ENCODE data around the gene GNL3.

Gene GNL3

DNA sequence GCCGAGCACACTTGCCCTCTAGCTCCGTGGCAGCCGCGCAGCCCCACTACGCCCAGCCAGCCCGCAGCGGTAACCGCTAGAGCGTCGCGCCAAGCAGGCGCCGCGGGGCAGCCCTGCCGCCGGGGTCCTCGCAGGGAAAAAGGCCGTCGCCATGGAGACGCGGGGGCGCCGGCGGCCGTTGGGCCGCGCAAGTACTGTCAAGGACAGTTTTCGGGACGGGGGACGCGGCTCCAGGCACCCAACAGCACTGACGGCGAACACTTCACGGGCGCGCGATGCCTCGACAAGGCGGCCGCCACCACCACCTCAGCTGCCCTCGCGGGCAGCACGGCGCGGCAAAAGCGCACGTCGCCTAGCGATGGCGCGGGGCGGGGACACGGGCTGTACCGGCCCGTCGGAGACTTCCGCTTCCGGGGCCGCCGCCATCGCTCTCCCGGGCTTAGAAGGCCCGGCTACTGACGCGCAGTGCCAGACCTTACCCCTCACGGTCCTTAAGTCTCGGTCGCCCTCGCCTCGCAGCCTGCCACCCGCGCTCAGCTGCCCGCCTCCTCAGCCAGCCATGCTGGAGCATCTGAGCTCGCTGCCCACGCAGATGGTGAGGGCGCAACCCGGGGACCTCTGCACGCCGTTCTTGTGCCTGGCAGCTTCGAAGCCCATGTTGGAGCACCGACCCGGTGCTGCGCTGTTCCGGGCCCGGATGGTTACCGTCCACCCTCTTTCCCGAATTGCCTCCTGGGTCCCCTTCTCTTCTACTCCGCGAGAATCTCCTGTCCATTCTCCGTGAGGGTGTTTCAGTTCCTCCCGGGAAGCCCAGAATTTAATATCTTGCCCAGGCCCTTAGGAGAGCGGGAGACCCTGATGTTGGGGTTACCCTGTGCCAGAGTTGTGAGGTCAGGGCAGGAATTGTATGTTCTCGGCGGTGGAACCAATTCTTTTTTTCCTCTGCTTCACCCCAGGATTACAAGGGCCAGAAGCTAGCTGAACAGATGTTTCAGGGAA, 20.2 kb downstream of the GNL3 start, which contains the start of the genes GLT8D1 and SPCS1:
GLT8D1 (minus strand) TSS at position 104 of the 999 bp plus-strand sequence. CDS start 5,331 bp downstream, outside the sequence.
SPCS1 (plus strand) TSS at position 419 of the 999 bp plus-strand sequence; CDS start at position 560, 141 bp downstream.
- ChIA-PET POLR2A (interaction anchor here (0.6 to 1.4 kb wide), 4 partner anchors 13 to 152 kb away, joined by 3 to 5 read pairs (median 4); no protein-coding TSS in a partner anchor), CTCF (interaction anchor here (0.9 to 1.1 kb wide), 2 partner anchors 14 to 18 kb away, joined by 3 read pairs; no protein-coding TSS in a partner anchor)
- H3K4me3 ChIP-seq (ENCODE audit: control insufficient read depth in 1 of 7, extremely low read depth in 1 of 7, insufficient read depth in 4 of 7, low read depth in 2 of 7, low read length in 6 of 7) = peak within 1 kb of the TSS; percentile 82 to 100 (median 93)
- H3K4me1 ChIP-seq (ENCODE audit: control extremely low read depth in 1 of 4, control insufficient read depth in 4 of 4, insufficient read depth in 4 of 4, low read length in 3 of 4) = peaks cover 22 to 41% (median 33%) of the 10 kb centered on the region in 4 experiments
- peaks cover 0 to 9% (median 5%) of the 10 kb centered on the region in 4 experiments for H3K36me3 ChIP-seq (ENCODE audit: control insufficient read depth in 4 of 4, insufficient read depth in 4 of 4, low read length in 3 of 4)
- H3K27ac ChIP-seq (ENCODE audit: insufficient read depth in 1 of 2, low read depth in 1 of 2, low read length in 2 of 2, poor library complexity in 1 of 2, severe bottlenecking in 2 of 2) = peak within 1 kb of the TSS; percentile 68 to 88
- WGBS (ENCODE audit: insufficient coverage) = 0% methylated on average over 90 of the region's 94 CpGs
- H3K9me3 ChIP-seq (ENCODE audit: control extremely low read depth in 1 of 5, control insufficient read depth in 4 of 5, insufficient read depth in 2 of 5, low read depth in 1 of 5, low read length in 4 of 5) = no peaks in the 10 kb centered on the region
- peak; percentile 87 to 93 (median 91) for DNase-seq
- H3K27me3 ChIP-seq (replicated peaks in 2 of 5; ENCODE audit: control insufficient read depth in 4 of 5, insufficient read depth in 5 of 5, low read length in 4 of 5) = no peaks in the 10 kb centered on the region

DNA sequence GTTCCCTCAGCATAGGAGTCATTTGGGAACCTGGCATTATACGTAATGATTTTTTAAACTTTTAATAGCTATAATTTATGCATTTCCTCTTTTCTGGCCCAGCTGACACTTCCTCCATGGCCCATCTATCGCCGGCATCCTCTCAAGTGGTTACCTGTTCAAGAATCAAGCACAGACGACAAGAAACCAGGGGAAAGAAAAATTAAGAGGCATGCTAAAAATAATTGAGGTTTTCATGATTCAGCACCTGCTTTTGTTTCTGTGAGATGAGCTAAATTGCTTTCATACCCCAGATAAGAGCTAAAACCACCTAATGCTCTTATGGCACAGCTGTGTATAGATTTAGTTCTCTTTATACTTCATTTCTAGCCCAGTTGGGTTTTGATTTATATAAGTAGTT, 21.8 kb downstream of the GNL3 start:
- Histone ChIP-seq H3K9me3 (ENCODE audit: control extremely low read depth in 1 of 5, control insufficient read depth in 4 of 5, insufficient read depth in 2 of 5, low read depth in 1 of 5, low read length in 4 of 5) (peaks cover 0 to 3% (median 0%) of the 10 kb centered on the region in 5 experiments), H3K4me3 (ENCODE audit: control insufficient read depth in 1 of 7, extremely low read depth in 1 of 7, insufficient read depth in 4 of 7, low read depth in 2 of 7, low read length in 6 of 7) (peak overlapping the region in 3 of 7 experiments; percentile 47 to 100 (median 99)), H3K27ac (ENCODE audit: insufficient read depth in 1 of 2, low read depth in 1 of 2, low read length in 2 of 2, poor library complexity in 1 of 2, severe bottlenecking in 2 of 2) (peak overlapping the region in 1 of 2 experiments; percentile 54), H3K36me3 (ENCODE audit: control insufficient read depth in 4 of 4, insufficient read depth in 4 of 4, low read length in 3 of 4) (peaks cover 4 to 15% (median 11%) of the 10 kb centered on the region in 4 experiments), H3K4me1 (ENCODE audit: control extremely low read depth in 1 of 4, control insufficient read depth in 4 of 4, insufficient read depth in 4 of 4, low read length in 3 of 4) (peaks cover 22 to 41% (median 33%) of the 10 kb centered on the region in 4 experiments), H3K27me3 (replicated peaks in 2 of 5; ENCODE audit: control insufficient read depth in 4 of 5, insufficient read depth in 5 of 5, low read length in 4 of 5) (no peaks in the 10 kb centered on the region)
- ChIA-PET CTCF (interaction anchor here (1.3 kb wide), 2 partner anchors 35 to 138 kb away, joined by 3 read pairs; no protein-coding TSS in a partner anchor), POLR2A (interaction anchor here (1.0 kb wide), 1 partner anchor 14 kb away, joined by 3 read pairs; no protein-coding TSS in a partner anchor)
- peak; percentile 45 to 89 (median 85) for DNase-seq
- no CpG with 5 or more reads among the region's 4 CpGs for WGBS (ENCODE audit: insufficient coverage)

DNA sequence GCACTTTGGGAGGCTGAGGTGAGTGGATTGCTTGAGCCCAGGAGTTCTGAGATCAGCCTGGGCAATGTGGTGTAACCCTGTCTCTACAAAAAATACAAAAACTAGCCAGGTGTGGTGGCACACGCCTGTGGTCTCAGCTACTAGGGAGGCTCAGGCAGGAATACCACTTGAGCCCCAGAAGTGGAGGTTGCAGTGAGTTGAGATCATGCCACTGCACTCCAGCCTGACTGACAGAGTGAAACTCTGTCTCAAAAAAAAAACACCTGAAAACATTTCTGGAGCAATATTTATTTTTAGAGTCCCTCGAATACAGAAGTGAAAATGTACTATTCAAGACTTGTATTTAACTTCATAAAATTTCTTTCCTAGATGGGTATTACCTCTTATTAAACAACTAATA, 24.7 kb downstream of the GNL3 start:
- H3K27me3 ChIP-seq (replicated peaks in 2 of 5; ENCODE audit: control insufficient read depth in 4 of 5, insufficient read depth in 5 of 5, low read length in 4 of 5) = no peaks in the 10 kb centered on the region
- ChIA-PET POLR2A (no interaction called here), CTCF (interaction anchor here (1.2 kb wide), 1 partner anchor 298 kb away, joined by 3 read pairs; no protein-coding TSS in a partner anchor)

DNA sequence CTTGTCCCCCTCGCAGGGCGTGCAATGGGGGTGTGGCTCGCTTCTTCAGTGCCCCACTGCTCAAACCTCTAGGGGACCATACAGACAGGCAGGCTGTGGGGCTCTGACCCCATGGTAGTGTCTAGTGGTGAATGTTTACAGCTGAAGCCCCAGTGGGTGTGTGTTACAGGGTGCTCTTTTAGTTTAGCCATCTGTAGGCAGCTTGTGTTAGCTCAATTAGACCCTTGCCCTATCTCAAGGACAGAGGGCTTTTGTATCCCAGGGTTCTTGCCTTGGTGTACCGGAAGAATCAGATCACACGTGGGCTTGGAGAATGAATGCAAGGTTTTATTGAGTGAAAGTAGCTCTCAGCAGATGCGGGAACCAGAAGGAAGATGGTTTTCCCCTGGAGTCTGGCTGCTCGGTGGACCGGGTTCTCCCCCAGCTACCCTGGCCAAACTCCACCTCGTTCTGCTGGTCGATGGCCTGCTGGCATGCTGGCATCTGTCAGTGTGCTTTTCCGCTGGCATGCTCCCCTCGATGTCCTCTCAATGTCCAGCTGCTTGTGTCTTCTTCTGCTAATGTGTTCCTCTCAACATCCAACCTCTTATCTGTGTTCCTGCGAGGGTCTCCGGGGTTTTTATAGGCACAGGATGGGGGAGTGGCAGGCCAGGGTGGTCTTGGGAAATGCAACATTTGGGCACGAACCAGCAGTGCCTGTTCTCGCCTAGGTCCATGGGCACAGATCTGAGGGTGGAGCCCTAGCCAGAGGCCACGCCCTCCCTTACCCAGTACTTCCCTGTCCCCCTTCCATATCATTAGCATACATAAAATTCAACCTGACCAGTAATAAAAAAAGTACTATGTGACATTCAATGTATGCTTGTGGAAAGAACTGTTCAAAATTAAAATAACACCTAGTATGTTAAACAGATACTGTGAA, 26.7 kb downstream of the GNL3 start:
- ChIA-PET CTCF (interaction anchor here (0.6 kb wide), 1 partner anchor 21 kb away, joined by 3 read pairs; no protein-coding TSS in a partner anchor), POLR2A (no interaction called here)
- H3K27ac ChIP-seq (ENCODE audit: insufficient read depth in 1 of 2, low read depth in 1 of 2, low read length in 2 of 2, poor library complexity in 1 of 2, severe bottlenecking in 2 of 2) = no peak overlapping the region
- H3K4me3 ChIP-seq (ENCODE audit: control insufficient read depth in 1 of 7, extremely low read depth in 1 of 7, insufficient read depth in 4 of 7, low read depth in 2 of 7, low read length in 6 of 7) = no peak overlapping the region
- no peak for DNase-seq
- H3K36me3 ChIP-seq (ENCODE audit: control insufficient read depth in 4 of 4, insufficient read depth in 4 of 4, low read length in 3 of 4) = peaks cover 7 to 20% (median 13%) of the 10 kb centered on the region in 4 experiments
- WGBS (ENCODE audit: insufficient coverage) = 99% methylated on average over 15 of the region's 17 CpGs
- no peaks in the 10 kb centered on the region for H3K27me3 ChIP-seq (replicated peaks in 2 of 5; ENCODE audit: control insufficient read depth in 4 of 5, insufficient read depth in 5 of 5, low read length in 4 of 5)
- H3K4me1 ChIP-seq (ENCODE audit: control extremely low read depth in 1 of 4, control insufficient read depth in 4 of 4, insufficient read depth in 4 of 4, low read length in 3 of 4) = peaks cover 5 to 22% (median 11%) of the 10 kb centered on the region in 4 experiments
- peaks cover 0 to 4% (median 0%) of the 10 kb centered on the region in 5 experiments for H3K9me3 ChIP-seq (ENCODE audit: control extremely low read depth in 1 of 5, control insufficient read depth in 4 of 5, insufficient read depth in 2 of 5, low read depth in 1 of 5, low read length in 4 of 5)

More for the DNA sequence above, 24.7 kb downstream of the GNL3 start:
- H3K4me3 ChIP-seq (ENCODE audit: control insufficient read depth in 1 of 7, extremely low read depth in 1 of 7, insufficient read depth in 4 of 7, low read depth in 2 of 7, low read length in 6 of 7) = no peak overlapping the region
- peaks cover 7 to 20% (median 12%) of the 10 kb centered on the region in 4 experiments for H3K36me3 ChIP-seq (ENCODE audit: control insufficient read depth in 4 of 4, insufficient read depth in 4 of 4, low read length in 3 of 4)
- H3K4me1 ChIP-seq (ENCODE audit: control extremely low read depth in 1 of 4, control insufficient read depth in 4 of 4, insufficient read depth in 4 of 4, low read length in 3 of 4) = peaks cover 16 to 31% (median 25%) of the 10 kb centered on the region in 4 experiments
- peaks cover 0 to 4% (median 0%) of the 10 kb centered on the region in 5 experiments for H3K9me3 ChIP-seq (ENCODE audit: control extremely low read depth in 1 of 5, control insufficient read depth in 4 of 5, insufficient read depth in 2 of 5, low read depth in 1 of 5, low read length in 4 of 5)
- 92% methylated on average over 1 of the region's 2 CpGs for WGBS (ENCODE audit: insufficient coverage)
- DNase-seq = no peak
- no peak overlapping the region for H3K27ac ChIP-seq (ENCODE audit: insufficient read depth in 1 of 2, low read depth in 1 of 2, low read length in 2 of 2, poor library complexity in 1 of 2, severe bottlenecking in 2 of 2)

DNA sequence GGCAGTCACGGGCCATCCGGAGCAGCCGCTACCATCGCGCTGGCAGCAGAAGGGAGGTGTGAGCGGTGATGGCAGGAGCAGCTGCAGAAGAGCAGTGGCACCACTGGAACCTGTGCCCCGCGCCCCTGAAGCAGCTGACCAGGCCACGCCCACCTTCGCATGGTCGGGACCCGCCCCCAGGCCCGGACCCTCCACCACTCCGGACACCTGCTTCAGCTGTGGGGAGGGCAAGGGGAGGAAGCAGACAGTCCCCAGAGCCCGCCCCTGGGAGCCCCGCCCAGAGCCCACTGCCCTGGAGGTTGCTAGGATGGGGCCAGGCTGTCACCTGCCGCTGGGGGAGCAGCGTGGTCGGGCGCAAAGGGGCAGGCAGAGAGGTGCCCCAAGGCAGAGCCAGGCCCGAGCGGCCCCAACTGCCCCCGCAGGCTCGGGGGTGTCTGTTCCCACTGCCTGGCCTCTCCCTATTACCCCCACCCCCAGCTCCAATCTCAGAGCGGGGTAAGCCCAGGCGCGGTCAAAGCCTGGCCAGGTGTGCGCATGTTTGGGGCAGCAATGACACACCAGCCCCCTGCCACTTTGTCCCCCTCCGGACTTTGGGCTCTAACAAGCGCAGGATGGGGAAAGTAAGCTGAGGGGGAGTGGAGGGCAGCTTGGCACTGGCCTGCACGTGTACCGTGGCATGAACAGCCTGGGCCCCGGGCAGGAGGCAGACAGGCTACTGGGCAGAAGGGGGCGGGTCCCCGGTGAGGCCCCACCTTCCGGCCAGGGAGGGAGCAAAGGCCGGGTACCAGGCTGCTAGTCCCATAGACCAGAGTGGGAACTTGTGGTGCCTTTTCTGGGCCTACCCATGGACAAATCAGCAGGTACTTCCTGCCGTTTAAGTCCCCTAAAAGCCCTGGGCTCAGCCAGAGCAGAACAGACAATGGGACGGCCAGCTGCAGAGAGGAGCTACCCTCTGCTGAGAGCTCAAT, 28.8 kb downstream of the GNL3 start:
- Histone ChIP-seq H3K27ac (ENCODE audit: insufficient read depth in 1 of 2, low read depth in 1 of 2, low read length in 2 of 2, poor library complexity in 1 of 2, severe bottlenecking in 2 of 2) (no peak overlapping the region), H3K4me3 (ENCODE audit: control insufficient read depth in 1 of 7, extremely low read depth in 1 of 7, insufficient read depth in 4 of 7, low read depth in 2 of 7, low read length in 6 of 7) (no peak overlapping the region), H3K9me3 (ENCODE audit: control extremely low read depth in 1 of 5, control insufficient read depth in 4 of 5, insufficient read depth in 2 of 5, low read depth in 1 of 5, low read length in 4 of 5) (peaks cover 0 to 4% (median 0%) of the 10 kb centered on the region in 5 experiments), H3K4me1 (ENCODE audit: control extremely low read depth in 1 of 4, control insufficient read depth in 4 of 4, insufficient read depth in 4 of 4, low read length in 3 of 4) (peaks cover 0 to 15% (median 3%) of the 10 kb centered on the region in 4 experiments), H3K36me3 (ENCODE audit: control insufficient read depth in 4 of 4, insufficient read depth in 4 of 4, low read length in 3 of 4) (peaks cover 7 to 25% (median 17%) of the 10 kb centered on the region in 4 experiments), H3K27me3 (replicated peaks in 2 of 5; ENCODE audit: control insufficient read depth in 4 of 5, insufficient read depth in 5 of 5, low read length in 4 of 5) (no peaks in the 10 kb centered on the region)
- no peak for DNase-seq
- 92% methylated on average over 29 of the region's 39 CpGs for WGBS (ENCODE audit: insufficient coverage)
- POLR2A ChIA-PET = interaction anchor here (0.7 kb wide), 1 partner anchor 200 kb away, joined by 6 read pairs; no protein-coding TSS in a partner anchor
- CTCF ChIA-PET = interaction anchor here (1.0 kb wide), 1 partner anchor 14 kb away, joined by 4 read pairs; no protein-coding TSS in a partner anchor
